SKM-1 treated with dmso at 0.1 percent for 144 hours (cell line): Measurements from ENCODE around the gene LTBP3.
"Not testable (repeated sequence)": the region's sequence is repeated elsewhere in the genome, so short reads cannot be mapped to it uniquely, and the experiment has no call there.

Experiments
- DNase-seq: peaks from one replicate; lab custom pipeline; 2025; ENCODE audit not compliant: unreplicated experiment; lab: John Stamatoyannopoulos, UW

The LTBP3 gene

DNA sequence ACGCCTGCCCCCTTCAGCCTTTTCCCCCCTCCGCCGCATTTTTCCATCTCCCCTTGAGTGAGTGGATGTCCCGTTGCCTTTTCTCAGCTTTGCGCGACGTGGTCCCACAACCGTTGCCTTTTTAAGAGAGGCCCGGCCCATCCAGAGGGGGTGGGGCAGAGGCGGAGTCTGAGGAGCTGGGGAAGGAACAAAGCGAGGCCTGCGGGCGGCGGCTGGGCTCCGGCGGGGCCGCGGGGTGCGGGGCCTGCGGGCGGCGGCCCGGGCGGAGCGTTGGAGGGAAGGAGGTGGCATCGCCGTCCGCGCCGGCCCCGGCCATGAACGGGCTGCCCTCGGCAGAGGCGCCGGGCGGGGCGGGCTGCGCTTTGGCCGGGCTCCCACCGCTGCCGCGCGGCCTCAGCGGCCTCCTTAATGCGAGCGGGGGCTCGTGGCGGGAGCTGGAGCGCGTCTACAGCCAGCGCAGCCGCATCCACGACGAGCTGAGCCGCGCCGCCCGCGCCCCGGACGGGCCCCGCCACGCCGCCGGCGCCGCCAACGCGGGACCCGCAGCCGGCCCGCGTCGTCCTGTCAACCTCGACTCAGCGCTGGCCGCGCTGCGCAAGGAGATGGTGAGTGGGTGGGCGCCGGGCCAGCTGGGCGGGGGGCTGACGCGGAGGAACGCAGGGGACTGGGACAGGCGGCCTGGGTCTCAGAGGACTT, 14.3 kb upstream of the LTBP3 start, which contains the start of gene FAM89B:
TSS of gene FAM89B (plus strand) at position 183 of the 696 bp plus-strand sequence. CDS start at position 315, 132 bp downstream.
- DNase-seq = peak; percentile 86

DNA sequence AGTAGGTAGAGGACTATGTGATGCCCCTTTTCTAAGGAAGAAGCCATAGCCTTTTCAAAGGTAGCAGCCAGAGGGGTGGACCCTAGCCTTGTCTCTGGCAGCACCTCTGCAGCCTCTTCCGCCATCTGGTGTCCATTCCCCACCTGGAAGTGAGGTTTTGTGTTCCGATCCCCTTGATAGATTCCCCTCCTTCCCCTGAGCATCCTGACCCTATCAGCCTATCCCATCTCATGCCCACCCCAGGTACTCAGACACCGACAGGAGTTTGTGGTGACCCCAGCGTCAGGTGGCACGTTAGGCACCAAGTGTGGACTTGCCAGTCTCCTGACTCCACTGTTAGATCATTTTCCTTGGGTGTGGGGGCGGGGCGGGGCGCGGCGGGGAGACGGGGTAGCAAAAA, 13.8 kb upstream of the LTBP3 start:
- DNase-seq = no peak

DNA sequence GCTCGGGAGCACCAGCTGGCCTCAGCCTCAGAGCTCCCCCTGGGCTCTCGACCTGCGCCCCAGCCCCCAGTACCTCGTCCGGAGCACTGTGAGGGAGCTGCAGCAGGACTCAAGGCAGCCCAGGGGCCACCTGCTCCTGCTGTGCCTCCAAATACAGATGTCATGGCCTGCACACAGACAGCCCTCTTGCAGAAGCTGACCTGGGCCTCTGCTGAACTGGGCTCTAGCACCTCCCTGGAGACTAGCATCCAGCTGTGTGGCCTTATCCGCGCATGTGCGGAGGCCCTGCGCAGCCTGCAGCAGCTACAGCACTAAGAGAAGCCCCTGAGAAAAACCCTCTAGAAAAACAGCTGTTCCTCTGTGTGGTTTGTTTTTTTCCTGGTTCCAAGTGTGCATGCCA, 13.3 kb upstream of the LTBP3 start:
- DNase-seq = no peak

DNA sequence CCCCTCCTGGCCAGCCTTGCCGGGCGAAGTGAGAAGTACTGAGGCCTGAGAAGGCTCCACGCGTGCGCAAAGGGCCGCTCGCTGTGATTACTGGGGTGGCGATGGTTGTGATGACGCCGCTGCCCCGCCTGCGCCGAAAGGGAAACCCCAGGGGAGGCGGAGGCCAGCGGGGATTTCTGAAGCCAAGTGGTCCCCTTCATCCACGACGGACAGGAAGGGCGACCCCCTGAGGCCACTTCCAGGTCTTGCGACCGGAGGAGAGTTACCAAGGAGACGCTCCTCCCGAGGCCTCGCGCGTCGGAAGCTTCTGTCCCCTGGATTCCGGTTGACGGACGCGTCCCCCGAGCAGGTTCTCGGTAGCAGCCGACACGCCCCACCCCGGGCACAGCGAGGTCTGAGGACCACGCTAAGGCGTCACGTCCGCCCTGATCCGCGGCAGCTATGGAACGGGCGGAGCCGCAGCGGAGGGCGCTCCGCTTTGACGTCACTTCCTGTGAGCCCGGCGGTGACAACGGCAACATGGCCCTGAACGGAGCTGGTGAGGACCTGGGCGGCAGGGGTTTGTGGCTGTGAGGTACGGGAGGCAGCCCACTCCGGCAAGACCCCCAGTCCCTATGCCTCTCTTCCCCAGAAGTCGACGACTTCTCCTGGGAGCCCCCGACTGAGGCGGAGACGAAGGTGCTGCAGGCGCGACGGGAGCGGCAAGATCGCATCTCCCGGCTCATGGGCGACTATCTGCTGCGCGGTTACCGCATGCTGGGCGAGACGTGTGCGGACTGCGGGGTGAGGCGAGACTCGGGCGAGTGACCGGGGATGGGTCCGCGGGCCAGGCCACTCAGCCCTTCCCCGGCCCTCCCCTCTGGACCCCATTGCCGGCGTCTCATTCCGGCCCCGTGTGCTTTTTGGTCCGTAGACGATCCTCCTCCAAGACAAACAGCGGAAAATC, 12.1 kb upstream of the LTBP3 start, which contains the start of gene ZNRD2:
TSS of gene ZNRD2 (plus strand) at position 505 of the 946 bp plus-strand sequence. CDS start at position 520, 15 bp downstream.
- peak; percentile 98 for DNase-seq

DNA sequence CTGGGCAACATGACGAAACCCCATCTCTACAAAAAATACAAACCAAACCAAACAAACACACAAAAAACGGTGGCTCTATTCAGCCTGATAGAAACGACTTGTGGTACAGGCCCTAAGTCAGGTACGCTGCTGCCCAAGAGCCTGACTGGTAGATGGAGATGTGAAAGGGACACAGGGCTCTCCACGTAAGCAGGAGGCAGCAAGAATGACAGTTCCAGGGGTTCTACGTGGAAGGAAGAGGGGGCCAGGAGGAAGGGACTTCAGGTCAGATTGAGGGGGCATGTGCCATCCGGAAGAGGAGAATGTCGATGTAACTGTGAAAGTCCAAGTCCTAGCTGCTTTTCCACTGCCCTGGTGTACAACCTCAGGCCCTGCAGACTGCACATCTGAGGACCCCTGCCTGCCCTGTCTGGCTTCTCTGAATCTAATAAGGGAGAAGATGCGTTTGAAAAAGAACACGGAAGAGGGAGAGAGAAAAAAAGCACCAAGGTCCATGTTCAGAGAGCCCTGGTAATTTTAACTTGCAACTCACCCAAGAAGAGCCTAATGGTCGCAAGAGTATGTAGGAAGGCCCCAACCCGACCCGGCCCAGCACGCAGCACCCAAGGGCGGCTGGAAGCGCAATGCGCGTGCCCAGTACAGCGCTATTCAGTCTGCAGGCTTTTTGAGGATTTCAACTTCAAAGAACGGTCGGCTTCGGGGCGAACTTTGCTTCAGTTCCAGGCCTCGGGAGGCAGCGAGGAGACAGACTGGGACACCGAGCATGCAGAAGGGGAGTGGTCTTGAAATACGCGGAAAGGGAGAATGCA, 11.2 kb upstream of the LTBP3 start:
- peak; percentile 56 for DNase-seq

DNA sequence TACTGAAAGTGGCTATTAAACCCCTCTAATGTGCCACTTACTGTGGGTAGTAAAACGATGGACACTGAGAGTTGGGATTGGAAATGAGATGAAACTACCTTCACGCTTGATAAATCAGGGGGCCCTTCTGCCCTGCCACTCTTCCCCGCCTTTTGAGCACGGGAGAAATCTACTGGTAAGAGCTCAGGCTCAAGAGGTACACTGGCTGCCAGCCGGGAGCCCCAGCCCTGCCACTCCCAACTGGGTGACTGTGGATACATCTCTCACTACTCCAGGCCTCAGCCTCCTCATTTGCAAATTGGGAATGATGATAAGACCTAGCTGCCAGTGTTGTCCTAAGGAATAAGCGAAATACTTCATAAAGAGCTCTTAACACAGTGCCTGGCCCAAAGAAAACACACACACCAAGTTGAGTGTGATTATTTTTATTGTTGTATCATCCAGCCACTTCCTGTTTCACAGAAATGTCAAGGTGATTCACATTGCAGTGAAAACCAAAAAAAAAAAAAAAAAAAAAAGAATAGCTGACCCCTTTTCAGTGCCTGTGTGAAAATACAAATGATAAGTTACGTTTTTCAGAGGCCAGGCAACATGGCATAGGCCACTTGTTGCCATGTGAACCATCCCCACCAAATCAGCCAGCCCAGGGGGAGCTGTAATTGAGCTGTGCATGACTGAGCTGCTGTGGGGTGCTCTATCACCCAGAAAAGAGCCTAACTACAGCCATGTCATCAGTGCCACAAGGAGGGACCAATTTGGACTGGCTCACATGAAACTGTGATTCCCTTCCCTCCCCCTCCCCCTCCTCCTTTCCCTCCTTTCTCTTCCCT, 7.7 kb upstream of the LTBP3 start:
- no peak for DNase-seq

DNA sequence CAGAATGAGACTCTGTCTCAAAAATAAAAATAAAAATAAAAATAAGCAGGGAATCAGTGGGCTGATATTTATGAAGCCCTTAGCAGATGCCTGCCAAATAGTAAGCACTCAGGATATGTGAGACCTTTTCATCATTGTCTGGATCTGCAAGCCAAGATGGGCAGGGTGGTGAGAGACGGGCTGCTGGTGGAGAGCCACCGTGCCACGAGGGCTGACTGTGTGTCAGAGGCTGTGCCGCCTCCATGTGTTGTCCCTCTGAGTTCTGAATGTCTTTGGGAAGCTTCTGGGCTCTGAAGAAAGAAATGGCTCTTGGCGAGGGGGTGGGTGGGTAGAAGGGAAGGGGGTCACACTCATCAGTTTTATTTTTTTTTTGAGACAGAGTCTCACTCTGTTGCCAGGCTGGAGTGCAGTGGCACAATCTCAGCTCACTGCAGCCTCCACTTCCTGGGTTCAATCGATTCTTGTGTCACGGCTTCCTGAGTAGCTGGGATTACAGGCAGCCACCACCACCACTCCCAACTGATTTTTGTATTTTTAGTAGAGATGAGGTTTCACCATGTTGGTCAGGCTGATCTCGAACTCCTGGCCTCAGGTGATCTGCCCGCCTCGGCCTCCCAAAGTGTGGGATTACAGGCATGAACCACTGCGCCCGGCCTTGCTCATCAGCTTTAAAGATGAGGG, 6.9 kb upstream of the LTBP3 start:
- DNase-seq = not testable (repeated sequence)

DNA sequence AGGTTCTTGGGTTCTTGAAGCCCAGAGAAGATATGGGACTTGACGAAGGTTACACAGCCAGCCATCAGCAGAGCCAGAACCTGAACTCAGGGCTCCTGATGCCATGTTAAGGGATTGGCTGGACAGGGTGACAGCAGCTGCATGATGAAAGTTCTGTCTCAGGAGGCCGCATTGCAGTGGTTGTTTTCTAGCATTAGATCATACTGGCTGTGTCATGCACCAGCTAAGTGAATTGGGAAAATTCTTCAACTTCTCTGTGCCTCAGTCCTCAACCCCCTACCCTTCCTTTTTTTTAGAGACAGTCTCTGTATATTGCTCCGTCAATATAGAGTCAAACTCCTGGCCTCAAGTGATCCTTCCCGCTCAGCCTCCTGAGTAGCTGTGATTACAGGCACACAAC, 5.4 kb upstream of the LTBP3 start:
- no peak for DNase-seq

DNA sequence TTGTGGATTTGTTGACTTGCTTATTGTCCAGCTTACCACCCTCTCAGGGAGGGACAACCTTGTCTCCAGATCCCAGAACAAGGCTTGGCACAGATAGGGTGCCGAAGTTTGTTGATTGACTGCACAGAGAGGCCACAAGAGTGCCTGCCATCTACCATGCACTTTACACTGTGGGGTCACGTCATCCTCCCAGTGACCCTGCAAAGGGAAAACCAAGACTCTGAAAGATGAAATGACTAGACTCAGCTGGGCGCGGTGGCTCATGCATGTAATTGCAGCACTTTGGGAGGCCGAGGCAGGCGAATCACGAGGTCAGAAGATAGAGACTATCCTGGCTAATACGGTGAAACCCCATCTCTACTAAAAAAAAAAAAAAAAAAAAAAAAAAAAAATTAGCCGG, 4.6 kb upstream of the LTBP3 start:
- no peak for DNase-seq

DNA sequence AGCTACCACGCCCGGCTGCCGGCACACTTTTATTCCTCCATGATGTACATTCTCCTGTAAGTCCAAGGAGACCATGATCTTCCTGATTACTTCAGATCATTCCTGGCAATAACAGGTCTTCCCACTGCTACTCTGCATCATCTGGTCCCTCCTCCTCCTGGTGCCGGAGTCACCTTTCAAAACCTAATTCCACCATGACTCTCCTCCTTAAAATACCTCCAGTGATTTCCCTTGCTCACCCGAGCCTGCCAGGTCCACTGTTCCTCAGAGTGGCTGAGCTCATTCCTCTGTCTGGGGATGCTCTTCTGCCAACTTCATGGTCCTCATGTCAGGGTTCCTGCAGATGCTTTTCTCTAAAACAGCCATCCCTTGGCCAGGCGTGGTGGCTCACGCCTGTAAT, 3.9 kb upstream of the LTBP3 start:
- DNase-seq = no peak

DNA sequence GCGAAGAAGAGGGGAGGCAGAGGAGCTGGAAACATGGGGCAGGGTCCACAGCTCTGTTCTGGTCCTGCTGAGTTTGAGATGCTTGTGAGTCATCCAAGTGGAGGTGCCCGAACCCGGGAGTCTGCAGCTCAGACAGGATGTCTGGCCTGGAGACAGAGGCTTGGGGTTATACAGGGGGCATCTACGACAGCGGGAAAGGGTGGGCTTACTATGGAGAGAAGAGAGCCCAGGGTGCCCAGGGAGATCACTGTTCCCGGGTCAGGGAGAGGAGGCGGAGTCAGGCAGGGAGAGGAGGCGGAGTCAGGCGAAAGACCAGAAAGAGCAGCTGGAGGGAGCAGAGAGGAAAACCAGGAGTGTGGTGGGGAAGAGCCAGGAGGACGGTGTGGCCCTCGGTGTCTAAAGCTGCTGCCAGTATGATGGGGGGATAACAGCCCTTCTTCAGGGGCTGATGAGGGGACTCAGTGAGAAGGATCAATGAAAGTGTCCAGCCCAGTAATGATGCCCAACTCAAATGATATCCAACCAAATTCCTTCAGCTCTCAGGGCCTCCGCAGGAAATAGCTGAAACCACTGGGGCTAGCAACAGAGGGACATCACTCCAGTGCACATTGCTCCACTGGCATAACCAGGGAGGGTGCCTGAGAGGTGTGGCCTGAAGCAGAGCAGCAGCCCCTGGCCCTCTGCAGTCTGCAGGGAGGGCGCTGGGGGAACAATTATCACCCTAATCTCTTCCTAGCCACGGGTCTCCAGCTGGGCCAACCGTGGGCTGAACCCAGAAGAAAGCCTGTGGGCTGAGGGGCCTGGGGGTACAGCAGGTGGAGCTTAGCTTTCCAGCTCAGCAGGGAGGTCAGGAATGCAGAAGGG, 2.6 kb upstream of the LTBP3 start:
- no peak for DNase-seq

DNA sequence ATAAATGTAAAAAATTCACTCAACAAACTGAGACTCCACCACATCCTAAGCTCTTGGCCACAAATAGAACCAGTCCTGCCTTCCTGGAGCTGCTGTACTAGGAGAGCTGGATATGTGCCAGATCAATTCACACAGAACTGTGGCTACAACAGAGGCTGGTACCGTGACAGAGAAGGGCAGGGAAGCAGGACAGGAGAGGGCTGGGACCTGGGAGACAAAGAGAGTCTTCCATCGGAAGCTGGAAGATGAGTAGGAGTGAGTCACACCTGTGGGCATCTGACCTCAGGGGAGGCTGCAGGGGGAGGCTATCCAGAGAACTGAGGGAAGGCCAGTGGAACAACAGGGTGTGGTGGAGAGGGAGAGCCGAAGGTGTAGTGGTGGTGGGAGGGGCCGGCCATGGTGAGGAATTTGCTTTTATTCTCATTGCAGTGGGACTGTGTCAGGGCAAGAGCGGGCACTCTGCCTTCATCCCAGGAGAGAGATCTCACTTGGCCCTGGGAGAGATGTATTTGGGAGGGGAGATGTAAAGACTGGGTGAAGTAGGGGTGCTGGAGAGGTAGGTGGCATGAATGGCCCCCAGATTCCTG, 1.9 kb upstream of the LTBP3 start:
- DNase-seq = no peak

DNA sequence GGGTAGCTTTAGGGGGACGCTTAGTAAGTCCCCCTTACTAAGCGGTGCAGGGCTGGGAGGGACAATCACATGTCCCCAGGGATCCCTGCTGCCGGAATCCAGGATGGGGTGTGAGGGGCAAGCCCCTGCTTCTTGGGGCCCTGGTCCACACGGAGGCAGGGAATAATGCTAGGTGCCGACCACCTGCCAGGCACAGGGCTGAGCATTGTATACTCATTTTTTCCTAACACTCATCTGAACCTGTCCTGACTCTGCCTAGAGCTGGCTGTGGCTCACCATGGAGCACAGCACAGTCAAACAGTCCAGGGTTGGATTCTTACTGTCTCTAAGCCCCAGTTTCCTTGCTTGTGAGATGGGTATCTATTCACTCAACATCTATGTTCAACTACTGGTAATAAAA, 1.4 kb upstream of the LTBP3 start:
- DNase-seq = no peak

DNA sequence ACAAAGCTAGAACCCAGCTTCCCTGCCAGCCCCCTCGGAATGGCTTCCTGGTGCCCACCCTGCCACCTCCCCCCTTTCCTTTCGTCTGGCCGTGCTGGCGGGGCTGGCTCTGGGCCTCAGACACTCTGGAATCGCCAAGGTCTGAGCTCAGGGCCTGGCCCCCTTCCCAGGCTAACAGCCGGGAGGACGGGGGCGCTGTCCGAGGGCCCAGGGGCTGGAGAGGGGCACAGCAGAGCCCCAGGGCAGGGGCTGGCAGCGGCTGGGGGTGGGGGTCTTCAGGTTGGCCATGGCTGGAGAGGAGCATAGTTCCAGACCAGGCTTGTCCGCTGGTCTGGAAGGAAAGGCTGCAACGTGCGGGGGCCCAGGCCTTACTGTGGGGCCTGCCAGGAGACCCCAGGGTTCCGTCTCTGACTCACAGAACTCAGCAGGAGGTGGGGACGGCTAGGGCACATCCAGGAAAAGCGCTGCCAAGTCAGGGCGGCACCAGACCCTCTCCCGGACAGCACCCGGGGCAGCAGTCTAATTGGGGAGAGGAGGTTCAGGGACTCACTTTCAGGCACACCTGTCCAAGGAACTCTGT, 861 bp upstream of the LTBP3 start:
- no peak for DNase-seq

DNA sequence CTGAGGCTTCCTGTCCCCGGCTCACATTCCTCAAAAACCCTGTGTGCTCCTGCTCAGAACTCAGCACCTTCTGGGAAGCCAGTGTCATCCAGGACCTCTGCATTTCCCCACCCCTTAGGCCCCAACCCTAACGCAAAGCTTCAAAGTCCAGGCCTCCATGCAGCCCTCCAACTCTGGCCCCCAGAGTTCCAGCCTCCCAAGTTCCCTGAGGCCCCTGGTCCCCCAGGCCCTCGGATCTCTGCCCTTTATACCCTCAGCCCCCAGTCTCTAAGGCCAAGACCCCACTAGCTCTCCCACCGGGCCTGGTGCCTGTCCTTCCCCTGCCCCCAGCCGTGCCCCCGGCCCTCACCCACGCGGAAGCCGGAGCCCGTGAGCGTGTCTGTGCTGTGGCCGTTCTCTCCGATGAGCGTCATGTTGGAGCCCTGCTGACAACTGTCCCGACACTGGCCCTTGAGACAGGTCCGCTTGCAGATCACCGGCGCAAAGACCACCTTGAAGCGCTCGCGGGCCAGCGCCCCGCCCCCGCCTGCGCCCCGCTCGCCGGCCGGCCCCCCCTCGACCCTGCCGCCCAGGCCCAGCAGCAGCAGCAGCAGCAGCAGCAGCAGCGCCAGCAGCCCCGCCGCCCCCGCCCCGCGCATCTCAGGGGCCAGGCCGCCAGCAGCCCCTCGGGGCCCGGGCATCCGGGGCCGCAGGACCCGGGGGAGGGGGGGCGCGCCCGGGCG, 718 bp downstream of the LTBP3 start:
- DNase-seq = no peak

DNA sequence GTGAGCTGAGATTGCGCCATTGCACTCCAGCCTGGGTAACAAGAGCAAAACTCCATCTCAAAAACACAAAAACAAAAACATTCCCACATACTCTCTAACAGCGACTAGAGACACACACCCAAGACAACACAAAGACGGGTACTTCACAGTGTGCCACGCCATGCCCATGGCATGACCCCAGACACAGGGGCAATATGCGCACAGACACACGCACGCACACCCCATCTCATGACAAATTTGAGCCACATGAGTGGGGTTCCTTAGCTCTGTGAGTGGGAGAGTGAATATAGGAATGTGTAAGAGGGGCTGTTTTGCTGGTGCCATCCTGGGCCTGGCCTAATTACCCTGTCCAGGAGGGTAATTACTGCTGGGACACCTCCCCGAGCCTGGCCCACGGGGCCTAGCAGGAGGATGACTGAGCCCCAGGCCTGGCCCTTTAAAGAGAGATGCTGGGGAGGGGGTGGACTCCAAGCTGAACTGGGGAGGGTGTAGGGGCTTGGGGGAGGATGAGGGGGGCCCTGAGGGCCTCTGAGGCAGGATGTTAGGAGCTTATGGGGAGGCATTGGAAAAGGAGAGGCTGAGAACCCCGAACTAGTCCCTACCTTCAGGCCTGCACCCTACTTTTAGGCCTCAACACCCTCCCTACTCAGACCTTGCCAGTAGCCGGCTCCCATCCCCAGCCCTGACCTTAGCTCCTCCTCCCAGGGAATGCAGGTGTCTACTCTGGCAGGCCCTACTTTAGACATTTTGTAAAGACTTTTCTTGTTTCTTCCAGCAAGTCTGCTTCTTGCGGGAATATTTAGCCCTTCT, 1.5 kb downstream of the LTBP3 start:
- no peak for DNase-seq
